Stimulated activated CD8-positive, alpha-beta memory T cell treated with anti-CD3 and anti-CD28 coated beads, Interleukin-12 subunit alpha, Interleukin-12 subunit beta, amount 100 ng/mL, for 24 hours (primary cell): ENCODE data around the gene SPESP1.
"Not testable (repeated sequence)": the region's sequence is repeated elsewhere in the genome, so short reads cannot be mapped to it uniquely, and the experiment has no call there.

Source experiments
- DNase-seq: peaks from one replicate; pipeline ENCODE4 v3.0.0-alpha.2; 2020; ENCODE audit errors: extremely low read depth

SPESP1 gene

DNA sequence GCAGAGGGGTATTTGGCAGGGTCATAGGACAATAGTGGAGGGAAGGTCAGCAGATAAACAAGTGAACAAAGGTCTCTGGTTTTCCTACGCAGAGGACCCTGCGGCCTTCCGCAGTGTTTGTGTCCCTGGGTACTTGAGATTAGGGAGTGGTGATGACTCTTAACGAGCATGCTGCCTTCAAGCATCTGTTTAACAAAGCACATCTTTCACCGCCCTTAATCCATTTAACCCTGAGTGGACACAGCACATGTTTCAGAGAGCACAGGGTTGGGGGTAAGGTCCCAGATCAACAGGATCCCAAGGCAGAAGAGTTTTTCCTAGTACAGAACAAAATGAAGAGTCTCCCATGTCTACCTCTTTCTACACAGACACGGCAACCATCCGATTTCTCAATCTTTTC is 33.4 kb downstream of the SPESP1 start:
- not testable (repeated sequence) for DNase-seq

GRCh38 chr15:68966996-68967395 is 36.7 kb downstream of the SPESP1 start:
- DNase-seq, result no peak

GRCh38 chr15:68967948-68968347 is 37.6 kb downstream of the SPESP1 start:
- DNase-seq, result no peak

DNA sequence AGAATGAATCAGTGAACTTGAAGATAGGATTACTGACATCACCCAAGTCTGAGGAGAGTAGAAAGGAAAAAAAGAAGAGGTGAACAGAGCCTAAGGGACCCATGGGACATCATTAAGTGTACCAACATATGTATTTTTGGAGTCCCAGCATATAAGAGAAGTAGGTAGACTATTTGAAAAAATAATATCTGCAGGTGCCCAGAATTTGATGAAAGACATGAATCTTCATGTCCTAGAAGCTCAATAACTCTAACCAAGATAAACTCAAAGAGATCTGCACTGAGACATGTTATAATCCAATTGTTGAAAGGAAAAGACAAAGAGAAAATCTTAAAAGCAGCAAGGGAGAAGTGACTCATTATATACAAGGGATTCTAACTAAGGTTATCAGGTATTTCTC is 39.0 kb downstream of the SPESP1 start:
- DNase-seq, result no peak

- DNase-seq, result no peak
Measured at GRCh38 chr15:68972201-68973065, 42.1 kb downstream of the SPESP1 start.

GRCh38 chr15:68975651-68976160 is 45.4 kb downstream of the SPESP1 start:
- DNase-seq, result not testable (repeated sequence)

- not testable (repeated sequence) for DNase-seq
Measured at GRCh38 chr15:68977426-68977825, 47.1 kb downstream of the SPESP1 start.

GRCh38 chr15:68979006-68979405 is 48.7 kb downstream of the SPESP1 start:
- no peak for DNase-seq

- no peak for DNase-seq
Measured at GRCh38 chr15:68979816-68980215, 49.5 kb downstream of the SPESP1 start.

DNA sequence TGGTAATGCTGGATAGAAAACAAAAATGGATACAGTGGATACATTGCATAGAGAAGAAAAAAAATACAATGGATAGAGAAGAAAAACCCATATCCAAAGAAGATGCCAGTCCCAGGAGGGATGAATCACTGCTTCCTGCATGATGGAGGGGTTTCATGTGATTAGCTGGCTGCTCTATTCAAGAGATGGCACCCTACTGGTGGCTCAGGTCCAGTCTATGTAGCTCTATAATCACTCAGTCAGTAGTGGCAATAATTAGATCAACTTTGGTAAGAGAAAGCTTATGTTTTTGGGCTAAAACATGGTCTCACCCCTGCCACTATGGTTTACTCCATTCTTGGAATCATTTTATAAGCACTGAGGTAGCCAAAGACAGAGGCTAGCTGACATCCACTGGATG is 50.5 kb downstream of the SPESP1 start:
- DNase-seq, result no peak

DNA sequence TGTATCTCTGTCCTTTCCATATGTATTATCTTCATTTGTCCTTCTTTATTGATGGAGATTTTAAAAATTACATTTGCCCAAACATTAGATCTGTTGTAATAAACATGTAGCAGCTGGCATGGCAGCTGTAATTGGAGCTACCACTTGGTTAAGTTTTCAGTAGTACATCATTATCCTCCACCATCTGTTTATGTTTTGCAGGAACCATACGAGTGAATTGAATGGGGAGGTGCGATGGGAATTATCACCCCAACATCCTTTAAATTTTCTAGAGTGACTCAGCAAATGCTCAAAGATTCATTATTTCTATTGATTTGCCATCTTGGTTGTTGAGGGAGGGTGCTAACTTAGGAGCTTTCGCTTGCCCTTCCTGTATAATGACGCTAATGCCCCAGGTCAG is 51.6 kb downstream of the SPESP1 start:
- DNase-seq, result no peak

- no peak for DNase-seq
Measured at GRCh38 chr15:68982976-68983563, 52.7 kb downstream of the SPESP1 start.

DNA sequence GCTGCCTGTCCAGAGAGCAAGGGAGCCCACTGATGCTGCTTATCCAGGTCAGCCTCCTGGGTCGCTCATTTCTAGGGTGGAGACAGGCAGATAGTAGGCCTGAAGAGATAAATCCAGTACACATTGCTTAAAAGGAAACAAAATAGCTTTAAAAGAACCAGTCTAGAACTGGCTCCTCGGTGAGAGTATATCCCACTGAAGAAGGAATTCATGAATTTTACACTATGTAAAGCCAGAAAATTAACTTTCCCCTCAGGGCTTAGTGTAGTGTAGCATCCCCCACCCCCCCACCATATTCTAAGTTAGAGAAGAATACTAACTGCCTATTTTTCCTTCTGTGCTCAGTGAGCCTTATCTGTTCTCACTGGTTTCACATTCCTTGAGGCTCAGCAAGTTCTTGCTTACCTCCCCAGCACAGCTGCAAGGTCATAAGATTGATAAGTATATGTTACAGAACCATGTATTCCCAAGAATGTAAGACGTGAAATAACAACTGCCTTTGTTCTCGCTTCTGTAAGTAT is 53.7 kb downstream of the SPESP1 start:
- DNase-seq, result no peak

DNA sequence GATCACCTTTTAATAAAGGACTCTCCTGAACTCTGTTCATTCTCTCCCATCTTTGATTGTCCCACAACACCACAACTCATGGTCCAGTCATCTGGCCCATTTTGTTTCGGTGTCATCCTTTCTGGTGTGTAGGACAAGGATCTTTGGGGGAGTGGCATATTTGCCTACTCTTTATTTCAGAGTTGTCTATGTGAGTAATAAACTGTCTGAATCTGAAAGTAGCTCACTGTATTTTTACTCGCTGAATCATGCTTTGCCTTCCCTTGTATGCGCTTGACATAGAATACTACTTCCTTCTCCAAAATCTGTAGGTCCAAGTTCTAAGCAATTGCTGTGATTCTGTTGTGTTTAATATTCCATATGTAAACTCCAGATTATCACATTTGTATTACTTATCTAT is 54.3 kb downstream of the SPESP1 start:
- DNase-seq, result no peak

- DNase-seq, result no peak
Measured at GRCh38 chr15:68985361-68985891, 55.1 kb downstream of the SPESP1 start.

DNA sequence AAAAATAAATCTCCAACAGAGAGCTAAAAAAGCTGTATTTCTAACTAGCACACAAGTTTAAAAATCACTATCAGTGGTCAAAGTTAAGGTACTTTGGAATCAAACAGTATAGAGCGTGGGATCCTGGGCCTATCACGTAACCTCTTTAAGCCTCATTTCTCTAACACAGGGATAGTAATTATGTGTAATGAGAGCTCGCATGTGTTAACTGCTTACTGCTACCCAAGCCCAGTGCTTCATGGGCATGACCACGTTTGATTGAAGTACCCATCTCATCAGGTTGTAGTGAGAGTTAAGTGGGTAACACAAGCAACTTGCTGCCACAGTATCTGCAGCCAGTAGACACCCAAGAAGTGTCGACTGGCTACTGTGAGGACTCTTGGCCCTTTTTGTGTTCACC is 56.0 kb downstream of the SPESP1 start:
- DNase-seq, result no peak

GRCh38 chr15:68987120-68987519 is 56.8 kb downstream of the SPESP1 start:
- no peak for DNase-seq

GRCh38 chr15:68987676-68988075 is 57.4 kb downstream of the SPESP1 start:
- DNase-seq, result no peak

- DNase-seq, result no peak
Measured at GRCh38 chr15:68989541-68990230, 59.4 kb downstream of the SPESP1 start.

DNA sequence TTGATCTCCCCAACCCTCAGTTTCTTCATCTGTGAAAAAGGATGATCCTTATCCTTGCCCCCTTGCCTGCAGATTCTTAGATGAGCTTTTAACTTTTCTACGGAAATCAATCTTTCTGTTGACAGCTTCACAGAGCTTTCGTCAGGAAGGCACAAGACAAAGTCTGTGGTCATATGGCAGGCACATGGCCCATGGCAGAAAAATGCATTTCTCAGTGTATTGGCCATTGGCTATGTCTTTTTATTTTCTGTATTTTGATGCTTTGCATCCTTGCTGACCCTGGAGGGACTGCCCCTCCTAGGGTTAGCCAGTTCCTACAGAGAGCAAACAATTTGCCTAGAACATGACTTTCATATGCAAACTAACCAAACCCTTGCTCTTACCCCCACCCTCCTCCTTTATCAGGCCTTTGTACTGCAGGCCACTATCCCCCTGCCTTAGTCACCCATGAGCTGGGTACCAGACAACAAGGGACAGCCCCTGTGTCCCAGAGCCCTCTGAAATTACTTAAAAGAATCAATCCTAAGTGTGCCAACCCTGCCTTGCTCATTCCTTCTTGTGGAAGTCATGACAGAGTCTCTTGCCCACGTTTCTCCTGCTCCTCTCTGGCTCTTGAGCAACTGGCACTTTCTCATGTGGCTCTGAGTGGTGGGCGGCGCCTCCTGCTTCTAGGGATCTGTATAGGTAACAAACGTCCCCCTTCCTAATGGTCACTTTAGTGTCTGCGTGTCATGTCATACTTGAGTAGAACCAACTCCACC is 60.1 kb downstream of the SPESP1 start:
- DNase-seq, result no peak

DNA sequence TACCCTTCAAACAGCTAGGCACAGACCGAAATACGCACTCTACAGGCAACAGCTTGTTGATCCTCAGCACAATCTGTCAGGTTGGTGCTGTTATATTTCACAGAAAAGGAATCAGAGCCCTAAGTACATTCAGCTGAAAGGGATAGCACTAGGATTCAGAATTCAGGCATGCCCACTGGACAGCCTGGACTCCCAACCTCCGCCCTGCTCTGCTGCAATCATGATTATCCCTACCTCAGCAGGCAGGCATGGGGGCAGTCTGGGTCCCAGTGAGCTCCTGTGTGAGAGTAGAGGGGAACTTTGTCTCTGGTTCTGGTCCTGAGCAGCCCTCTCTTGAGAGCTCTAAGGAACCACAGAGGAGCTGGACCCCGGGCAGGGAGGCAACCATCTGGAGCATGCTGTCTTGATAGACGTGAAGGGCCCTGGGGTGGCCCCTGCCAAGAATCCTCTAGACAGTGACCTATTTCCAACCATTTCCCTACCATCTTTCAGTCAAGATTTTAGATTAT is 60.7 kb downstream of the SPESP1 start:
- no peak for DNase-seq
